A673 (cell line): ENCODE measurements around the gene EPSTI1. TPM values are rescaled to one million over a fixed set of nuclear protein-coding genes. Genes with fewer than 3 reads are reported as not detected.

Experiments
- BruUV-seq: library from RNA; stranded (reverse); fragments of 400-500 nt; replicated peaks from 2 replicates; lab custom pipeline; 2021; lab: Mats Ljungman, UMichigan
- CTCF ChIA-PET: fragments of 300-600 bp; sonication (Branson Sonifier 250); formaldehyde crosslinking; loops from one replicate; lab custom pipeline; 2022; ENCODE audit warnings: antibody characterized with exemption; lab: Charles Lee
- POLR2A ChIA-PET: fragments of 300-600 bp; sonication (Branson Sonifier 250); formaldehyde crosslinking; loops from one replicate; lab custom pipeline; 2022; ENCODE audit warnings: antibody characterized with exemption; ENCODE audit not compliant: low non-redundant PET; lab: Charles Lee
- DNase-seq: peaks from one replicate; pipeline ENCODE4 v3.0.0-alpha.2; 2015; ENCODE audit warnings: low spot score
- H3K27ac ChIP-seq: fragments of 200-600 bp; sonication (generic); 2 replicates; pipeline ENCODE4 v1.5.1; 2016; ENCODE audit warnings: mixed run types, low read depth, mild to moderate bottlenecking, mixed read lengths, antibody characterized with exemption, low read length; ENCODE audit not compliant: poor library complexity, severe bottlenecking
- H3K27me3 ChIP-seq: fragments of 200-600 bp; sonication (generic); replicated peaks from 2 replicates; pipeline ENCODE4 v1.6.1; 2017; ENCODE audit warnings: mixed run types, low read depth, mild to moderate bottlenecking, mixed read lengths, antibody characterized with exemption, low read length; ENCODE audit not compliant: insufficient read depth, poor library complexity
- H3K36me3 ChIP-seq: fragments of 200-600 bp; sonication (generic); 2 replicates; pipeline ENCODE4 v1.6.1; 2016; ENCODE audit warnings: mixed run types, mild to moderate bottlenecking, mixed read lengths, antibody characterized with exemption, low read length; ENCODE audit not compliant: insufficient read depth, poor library complexity, severe bottlenecking
- H3K4me1 ChIP-seq: fragments of 200-600 bp; sonication (generic); 2 replicates; pipeline ENCODE4 v1.6.1; 2017; ENCODE audit warnings: mixed run types, mild to moderate bottlenecking, mixed read lengths, antibody characterized with exemption, low read length; ENCODE audit not compliant: insufficient read depth, poor library complexity, severe bottlenecking
- H3K4me3 ChIP-seq: fragments of 200-600 bp; sonication (generic); 2 replicates; pipeline ENCODE4 v1.5.1; 2016; ENCODE audit warnings: low read depth, mixed run types, mild to moderate bottlenecking, mixed read lengths, low read length; ENCODE audit not compliant: poor library complexity, severe bottlenecking
- H3K9me3 ChIP-seq: fragments of 200-600 bp; sonication (generic); 2 replicates; pipeline ENCODE4 v1.6.1; 2016; ENCODE audit warnings: mixed run types, low read depth, mild to moderate bottlenecking, mixed read lengths, antibody characterized with exemption, low read length; ENCODE audit not compliant: poor library complexity, severe bottlenecking
- CTCF ChIP-seq: fragments of 300-800, 200-600 bp; sonication (generic); conservative IDR thresholded peaks from 2 replicates; pipeline ENCODE4 v1.5.1; 2017; ENCODE audit warnings: low read depth, mild to moderate bottlenecking, antibody characterized with exemption, low read length, moderate library complexity, mixed read lengths
- EZH2 ChIP-seq: fragments of 200-600 bp; sonication (generic); IDR thresholded peaks from 2 replicates; pipeline ENCODE4 v1.6.1; 2017; ENCODE audit warnings: borderline replicate concordance, low read depth, mild to moderate bottlenecking, mixed read lengths, antibody characterized with exemption, low read length; ENCODE audit not compliant: poor library complexity, severe bottlenecking
- intact Hi-C: fragments of 100-400 bp; cut with micrococcal nuclease; formaldehyde crosslinking; loops from one replicate; pipeline ENCODE4 v1.10.0; 2022; ENCODE audit not compliant: unreplicated experiment
- total RNA-seq: library from RNA; stranded (reverse); gene quantifications from 2 replicates; pipeline ENCODE4 v1.2.3, GENCODE V29; 2021

Gene EPSTI1
- total RNA-seq, 1 experiment from 2014 or later = not detected

- Histone ChIP-seq H3K36me3 (no peaks in the 10 kb centered on the region), H3K4me1 (no peaks in the 10 kb centered on the region), H3K9me3 (no peaks in the 10 kb centered on the region), H3K27me3 (no peaks in the 10 kb centered on the region), H3K27ac (no peak overlapping the region), H3K4me3 (no peak overlapping the region)
- DNase-seq = no peak
- TF ChIP-seq CTCF (no peak), EZH2 (no peak)
- intact Hi-C loops = no loop called here
- ChIA-PET CTCF (no interaction called here), POLR2A (no interaction called here)
- no TSS peak for BruUV-seq
Measured at GRCh38 chr13:43031881-43032280, 39.8 kb upstream of the EPSTI1 start.

GRCh38 chr13:43030548-43030947 lies 38.5 kb upstream of the EPSTI1 start:
- intact Hi-C loops = no loop called here
- Histone ChIP-seq H3K4me3 (no peak overlapping the region), H3K27me3 (no peaks in the 10 kb centered on the region), H3K9me3 (no peaks in the 10 kb centered on the region), H3K36me3 (no peaks in the 10 kb centered on the region), H3K4me1 (no peaks in the 10 kb centered on the region), H3K27ac (no peak overlapping the region)
- ChIA-PET POLR2A (no interaction called here), CTCF (no interaction called here)
- TF ChIP-seq EZH2 (no peak), CTCF (no peak)
- DNase-seq = no peak
- BruUV-seq = no TSS peak

- H3K27ac ChIP-seq = no peak overlapping the region
- no peaks in the 10 kb centered on the region for H3K4me1 ChIP-seq
- POLR2A ChIA-PET = no interaction called here
- intact Hi-C loops = no loop called here
- no peaks in the 10 kb centered on the region for H3K9me3 ChIP-seq
- H3K4me3 ChIP-seq = no peak overlapping the region
- H3K36me3 ChIP-seq = no peaks in the 10 kb centered on the region
- no peaks in the 10 kb centered on the region for H3K27me3 ChIP-seq
- BruUV-seq = no TSS peak
- no peak for DNase-seq
- TF ChIP-seq EZH2 (no peak), CTCF (no peak)
- CTCF ChIA-PET = no interaction called here
Measured at GRCh38 chr13:43026262-43026661, 34.2 kb upstream of the EPSTI1 start.
